Liver (tissue), 3 donors: Measurements from ENCODE around the gene XRCC1.

Experiments
- FOXA1 ChIP-seq: IDR thresholded peaks from 2 replicates; pipeline ENCODE4 v1.6.1; 2016; ENCODE audit warnings: antibody characterized with exemption
- HNF4A ChIP-seq, 2 donors: conservative IDR thresholded peaks; 2 replicates each; pipeline ENCODE4 v1.6.1; 2016; ENCODE audit warnings: antibody characterized with exemption in 2 of 2, mild to moderate bottlenecking in 2 of 2
- RAD21 ChIP-seq, 2 donors: IDR thresholded peaks; 2 replicates each; pipeline ENCODE4 v1.6.1; 2016; ENCODE audit warnings: antibody characterized with exemption in 2 of 2, mild to moderate bottlenecking in 2 of 2
- SP1 ChIP-seq: IDR thresholded peaks from 2 replicates; pipeline ENCODE4 v1.6.1; 2018; ENCODE audit warnings: antibody characterized with exemption, mild to moderate bottlenecking
- TAF1 ChIP-seq: conservative IDR thresholded peaks from 2 replicates; pipeline ENCODE4 v1.6.1; 2016; ENCODE audit warnings: antibody characterized with exemption, mild to moderate bottlenecking
- YY1 ChIP-seq: IDR thresholded peaks from 2 replicates; pipeline ENCODE4 v1.6.1; 2016; ENCODE audit warnings: antibody characterized with exemption, mild to moderate bottlenecking
- TF ChIP-seq, protein P1 (sequence below): IDR thresholded peaks from 2 replicates; pipeline ENCODE4 v1.6.1; 2016; ENCODE audit warnings: antibody characterized with exemption, mild to moderate bottlenecking
- TF ChIP-seq, protein P2 (sequence below): fragments of 150-350 bp; IDR thresholded peaks from 2 replicates; pipeline ENCODE4 v1.5.1; 2017; ENCODE audit warnings: improper control_type of control experiment, low read depth, low read length; ENCODE audit not compliant: missing input control
- TF ChIP-seq, protein P3 (sequence below): IDR thresholded peaks from 2 replicates; pipeline ENCODE4 v1.6.1; 2016; ENCODE audit warnings: antibody characterized with exemption
- TF ChIP-seq, protein P4 (sequence below): IDR thresholded peaks from 2 replicates; pipeline ENCODE4 v1.6.1; 2016; ENCODE audit warnings: antibody characterized with exemption
- donor health status: healthy.
- donor health status: healthy.

DNA sequence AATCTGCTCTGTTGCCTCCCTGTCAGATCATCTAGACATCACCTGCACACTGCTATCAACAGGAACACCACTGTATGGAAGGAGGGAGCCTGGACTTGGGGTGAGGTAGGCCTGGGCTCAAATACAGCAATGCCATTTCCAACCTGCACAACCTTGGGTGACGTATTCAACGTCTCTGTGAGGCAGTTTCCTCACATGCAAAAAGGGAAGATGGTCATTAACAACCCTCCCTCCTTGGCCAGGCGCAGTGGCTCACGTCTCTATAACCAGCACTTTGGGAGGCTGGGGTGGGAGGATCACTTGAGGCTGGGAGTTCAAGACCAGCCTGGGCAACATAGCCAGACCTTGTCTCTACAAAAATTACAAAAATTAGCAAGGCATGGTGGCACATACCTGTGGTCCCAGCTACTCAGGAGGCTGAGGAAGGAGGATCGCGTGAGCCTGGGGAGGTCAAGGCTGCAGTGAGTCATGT is 13.1 kb downstream of the XRCC1 start:
- TF ChIP-seq FOXA1 (no peak), HNF4A (conservative IDR thresholded peaks at IDR 0.05) (no peak), TAF1 (no peak), RAD21 (IDR thresholded peaks at IDR 0.05) (no peak), YY1 (no peak), SP1 (no peak)
- TF ChIP-seq, protein P1, sequence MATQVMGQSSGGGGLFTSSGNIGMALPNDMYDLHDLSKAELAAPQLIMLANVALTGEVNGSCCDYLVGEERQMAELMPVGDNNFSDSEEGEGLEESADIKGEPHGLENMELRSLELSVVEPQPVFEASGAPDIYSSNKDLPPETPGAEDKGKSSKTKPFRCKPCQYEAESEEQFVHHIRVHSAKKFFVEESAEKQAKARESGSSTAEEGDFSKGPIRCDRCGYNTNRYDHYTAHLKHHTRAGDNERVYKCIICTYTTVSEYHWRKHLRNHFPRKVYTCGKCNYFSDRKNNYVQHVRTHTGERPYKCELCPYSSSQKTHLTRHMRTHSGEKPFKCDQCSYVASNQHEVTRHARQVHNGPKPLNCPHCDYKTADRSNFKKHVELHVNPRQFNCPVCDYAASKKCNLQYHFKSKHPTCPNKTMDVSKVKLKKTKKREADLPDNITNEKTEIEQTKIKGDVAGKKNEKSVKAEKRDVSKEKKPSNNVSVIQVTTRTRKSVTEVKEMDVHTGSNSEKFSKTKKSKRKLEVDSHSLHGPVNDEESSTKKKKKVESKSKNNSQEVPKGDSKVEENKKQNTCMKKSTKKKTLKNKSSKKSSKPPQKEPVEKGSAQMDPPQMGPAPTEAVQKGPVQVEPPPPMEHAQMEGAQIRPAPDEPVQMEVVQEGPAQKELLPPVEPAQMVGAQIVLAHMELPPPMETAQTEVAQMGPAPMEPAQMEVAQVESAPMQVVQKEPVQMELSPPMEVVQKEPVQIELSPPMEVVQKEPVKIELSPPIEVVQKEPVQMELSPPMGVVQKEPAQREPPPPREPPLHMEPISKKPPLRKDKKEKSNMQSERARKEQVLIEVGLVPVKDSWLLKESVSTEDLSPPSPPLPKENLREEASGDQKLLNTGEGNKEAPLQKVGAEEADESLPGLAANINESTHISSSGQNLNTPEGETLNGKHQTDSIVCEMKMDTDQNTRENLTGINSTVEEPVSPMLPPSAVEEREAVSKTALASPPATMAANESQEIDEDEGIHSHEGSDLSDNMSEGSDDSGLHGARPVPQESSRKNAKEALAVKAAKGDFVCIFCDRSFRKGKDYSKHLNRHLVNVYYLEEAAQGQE, result no peak
- TF ChIP-seq, protein P2, sequence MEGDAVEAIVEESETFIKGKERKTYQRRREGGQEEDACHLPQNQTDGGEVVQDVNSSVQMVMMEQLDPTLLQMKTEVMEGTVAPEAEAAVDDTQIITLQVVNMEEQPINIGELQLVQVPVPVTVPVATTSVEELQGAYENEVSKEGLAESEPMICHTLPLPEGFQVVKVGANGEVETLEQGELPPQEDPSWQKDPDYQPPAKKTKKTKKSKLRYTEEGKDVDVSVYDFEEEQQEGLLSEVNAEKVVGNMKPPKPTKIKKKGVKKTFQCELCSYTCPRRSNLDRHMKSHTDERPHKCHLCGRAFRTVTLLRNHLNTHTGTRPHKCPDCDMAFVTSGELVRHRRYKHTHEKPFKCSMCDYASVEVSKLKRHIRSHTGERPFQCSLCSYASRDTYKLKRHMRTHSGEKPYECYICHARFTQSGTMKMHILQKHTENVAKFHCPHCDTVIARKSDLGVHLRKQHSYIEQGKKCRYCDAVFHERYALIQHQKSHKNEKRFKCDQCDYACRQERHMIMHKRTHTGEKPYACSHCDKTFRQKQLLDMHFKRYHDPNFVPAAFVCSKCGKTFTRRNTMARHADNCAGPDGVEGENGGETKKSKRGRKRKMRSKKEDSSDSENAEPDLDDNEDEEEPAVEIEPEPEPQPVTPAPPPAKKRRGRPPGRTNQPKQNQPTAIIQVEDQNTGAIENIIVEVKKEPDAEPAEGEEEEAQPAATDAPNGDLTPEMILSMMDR, result no peak
- TF ChIP-seq, protein P3, sequence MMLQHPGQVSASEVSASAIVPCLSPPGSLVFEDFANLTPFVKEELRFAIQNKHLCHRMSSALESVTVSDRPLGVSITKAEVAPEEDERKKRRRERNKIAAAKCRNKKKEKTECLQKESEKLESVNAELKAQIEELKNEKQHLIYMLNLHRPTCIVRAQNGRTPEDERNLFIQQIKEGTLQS, result no peak
- TF ChIP-seq, protein P4, sequence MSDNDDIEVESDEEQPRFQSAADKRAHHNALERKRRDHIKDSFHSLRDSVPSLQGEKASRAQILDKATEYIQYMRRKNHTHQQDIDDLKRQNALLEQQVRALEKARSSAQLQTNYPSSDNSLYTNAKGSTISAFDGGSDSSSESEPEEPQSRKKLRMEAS, result no peak
